Effector memory CD4-positive, alpha-beta T cell (primary cell): ENCODE data around the gene CHST7.

ENCODE experiments used
- DNase-seq, 3 donors: peaks; one replicate each; pipeline ENCODE4 v3.0.0-alpha.2; 2020
- H3K27ac ChIP-seq: 2 replicates; pipeline ENCODE4 v1.7.0; 2013; ENCODE audit warnings: mild to moderate bottlenecking, low read length, moderate library complexity; ENCODE audit not compliant: insufficient read depth, poor library complexity, severe bottlenecking
- H3K27me3 ChIP-seq: replicated peaks from 2 replicates; pipeline ENCODE4 v1.7.0; 2013; ENCODE audit warnings: mild to moderate bottlenecking, low read length; ENCODE audit not compliant: insufficient read depth, control insufficient read depth, poor library complexity, severe bottlenecking
- H3K36me3 ChIP-seq: 2 replicates; pipeline ENCODE4 v1.7.0; 2013; ENCODE audit warnings: mild to moderate bottlenecking, low read length, moderate library complexity; ENCODE audit not compliant: control insufficient read depth, insufficient read depth
- H3K4me1 ChIP-seq: 2 replicates; pipeline ENCODE4 v1.7.0; 2013; ENCODE audit warnings: low read length, mild to moderate bottlenecking; ENCODE audit not compliant: control insufficient read depth, insufficient read depth, poor library complexity, severe bottlenecking
- H3K4me3 ChIP-seq: 2 replicates; pipeline ENCODE4 v1.7.0; 2013; ENCODE audit warnings: low read length, low read depth, mild to moderate bottlenecking; ENCODE audit not compliant: insufficient read depth, poor library complexity, severe bottlenecking
- H3K9me3 ChIP-seq: 2 replicates; pipeline ENCODE4 v1.7.0; 2013; ENCODE audit warnings: mild to moderate bottlenecking, low read length, moderate library complexity; ENCODE audit not compliant: control insufficient read depth

Gene CHST7

DNA sequence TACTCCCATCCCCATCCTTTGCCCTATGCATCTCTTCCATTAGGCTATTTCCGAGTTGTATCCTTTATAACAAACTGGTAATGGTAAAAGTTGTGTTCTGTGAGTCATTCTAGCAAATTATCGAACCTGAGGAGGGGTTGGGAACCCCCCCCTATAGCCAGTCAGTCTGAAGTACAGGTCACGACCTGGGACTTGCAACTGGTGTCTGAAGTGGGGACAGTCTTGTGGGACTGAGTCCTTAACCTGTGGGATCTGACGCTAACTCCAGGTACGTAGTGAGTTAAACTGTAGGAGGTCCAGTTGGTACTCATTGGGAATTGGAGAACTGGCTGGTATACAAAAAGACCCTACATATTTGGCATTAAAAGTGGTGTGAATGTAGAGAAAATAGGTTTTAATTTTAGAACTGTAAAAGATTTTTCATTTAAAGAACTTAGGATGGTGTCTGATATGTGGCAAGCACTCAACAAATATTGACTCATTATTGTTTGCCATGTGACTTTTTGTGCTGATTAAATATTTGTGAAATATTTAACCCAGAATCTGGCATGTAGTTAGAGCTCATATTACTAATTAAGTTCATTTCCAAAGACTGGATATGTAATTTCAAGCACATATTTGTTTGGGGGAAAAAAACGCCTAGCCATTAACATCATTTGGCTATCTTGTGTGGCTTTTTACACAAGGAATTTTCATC lies 50.7 kb downstream of the CHST7 start:
- no peaks in the 10 kb centered on the region for H3K27me3 ChIP-seq
- no peak overlapping the region for H3K4me3 ChIP-seq
- no peaks in the 10 kb centered on the region for H3K9me3 ChIP-seq
- DNase-seq, result no peak
- H3K27ac ChIP-seq, result no peak overlapping the region
- peaks cover 9% of the 10 kb centered on the region for H3K4me1 ChIP-seq
- H3K36me3 ChIP-seq, result no peaks in the 10 kb centered on the region

DNA sequence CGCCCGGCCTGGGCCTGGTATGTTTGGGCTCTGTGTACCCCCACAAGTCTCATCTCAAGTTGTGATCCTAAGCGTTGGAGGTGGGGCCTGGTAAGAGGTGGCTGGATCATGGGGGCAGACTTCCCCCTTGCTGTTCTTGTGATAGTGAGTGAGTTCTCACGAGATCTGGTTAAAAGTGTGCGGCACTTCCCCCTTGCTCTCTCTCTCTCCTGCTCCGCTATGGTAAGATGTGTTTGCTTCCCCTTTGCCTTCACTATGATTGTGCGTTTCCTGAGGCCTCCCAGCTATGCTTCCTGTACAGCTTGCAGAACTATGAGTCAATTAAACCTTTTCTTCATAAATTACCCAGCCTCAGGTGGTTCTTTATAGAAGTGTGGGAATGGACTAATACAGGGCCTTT lies 53.0 kb downstream of the CHST7 start:
- H3K27me3 ChIP-seq, result no peaks in the 10 kb centered on the region
- H3K4me1 ChIP-seq, result peaks cover 9% of the 10 kb centered on the region
- no peaks in the 10 kb centered on the region for H3K9me3 ChIP-seq
- H3K27ac ChIP-seq, result no peak overlapping the region
- H3K36me3 ChIP-seq, result no peaks in the 10 kb centered on the region
- DNase-seq, result no peak
- no peak overlapping the region for H3K4me3 ChIP-seq

DNA sequence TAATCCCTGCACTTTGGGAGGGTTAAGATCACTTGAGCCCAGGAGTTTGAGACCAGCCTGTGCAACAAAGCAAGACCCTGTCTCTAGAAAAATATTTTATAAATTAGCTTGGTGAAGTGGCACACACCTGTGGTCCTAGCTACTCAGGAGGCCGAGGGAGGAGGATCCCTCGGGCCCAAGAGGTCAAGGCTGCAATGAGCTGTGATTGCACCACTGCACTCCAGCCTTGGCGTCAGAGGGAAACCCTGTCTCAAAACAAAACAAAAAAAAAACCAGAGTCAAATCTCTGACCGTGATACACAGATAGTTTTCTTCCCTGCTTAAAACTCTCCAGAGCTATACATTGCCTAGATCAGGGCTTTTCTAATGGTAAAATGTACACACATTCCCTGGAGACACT lies 53.5 kb downstream of the CHST7 start:
- no peaks in the 10 kb centered on the region for H3K36me3 ChIP-seq
- H3K27ac ChIP-seq, result no peak overlapping the region
- DNase-seq, result no peak
- H3K9me3 ChIP-seq, result no peaks in the 10 kb centered on the region
- H3K27me3 ChIP-seq, result no peaks in the 10 kb centered on the region
- peaks cover 9% of the 10 kb centered on the region for H3K4me1 ChIP-seq
- H3K4me3 ChIP-seq, result no peak overlapping the region

DNA sequence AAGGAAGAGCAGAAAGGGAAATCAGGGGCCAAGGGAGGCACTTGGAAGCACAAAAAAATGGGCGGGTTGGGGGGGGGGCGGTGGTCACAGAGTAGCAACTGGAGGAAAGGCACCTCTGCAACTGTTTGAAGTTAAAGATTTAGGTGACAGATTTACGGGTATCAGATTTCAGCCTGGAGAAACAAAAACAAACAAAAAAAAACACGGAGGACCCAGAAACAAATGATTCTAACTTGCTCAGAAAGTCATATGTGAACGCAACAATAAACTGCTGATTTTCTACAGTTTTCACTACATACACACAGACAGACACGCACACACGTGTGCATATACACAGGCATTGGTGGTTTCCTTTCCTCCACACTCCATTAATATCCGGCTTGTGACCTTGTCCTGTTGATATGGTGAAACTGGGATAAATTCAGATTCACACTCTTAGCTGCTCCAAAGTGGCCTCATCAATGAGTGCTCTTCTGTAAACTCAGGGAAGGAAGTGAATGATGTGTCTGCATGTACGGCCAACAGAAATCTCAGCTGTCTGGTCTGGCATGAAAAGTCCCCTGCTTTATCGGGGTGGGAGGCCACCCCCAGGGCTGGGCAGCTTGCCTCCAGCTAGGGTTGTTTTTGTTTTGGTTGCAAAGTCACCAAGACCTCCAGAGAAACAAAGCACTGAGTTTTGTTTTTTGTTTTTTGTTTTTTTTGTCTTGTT lies 54.3 kb downstream of the CHST7 start:
- H3K9me3 ChIP-seq, result no peaks in the 10 kb centered on the region
- no peaks in the 10 kb centered on the region for H3K36me3 ChIP-seq
- no peak for DNase-seq
- peaks cover 9% of the 10 kb centered on the region for H3K4me1 ChIP-seq
- no peaks in the 10 kb centered on the region for H3K27me3 ChIP-seq
- no peak overlapping the region for H3K27ac ChIP-seq
- H3K4me3 ChIP-seq, result no peak overlapping the region

DNA sequence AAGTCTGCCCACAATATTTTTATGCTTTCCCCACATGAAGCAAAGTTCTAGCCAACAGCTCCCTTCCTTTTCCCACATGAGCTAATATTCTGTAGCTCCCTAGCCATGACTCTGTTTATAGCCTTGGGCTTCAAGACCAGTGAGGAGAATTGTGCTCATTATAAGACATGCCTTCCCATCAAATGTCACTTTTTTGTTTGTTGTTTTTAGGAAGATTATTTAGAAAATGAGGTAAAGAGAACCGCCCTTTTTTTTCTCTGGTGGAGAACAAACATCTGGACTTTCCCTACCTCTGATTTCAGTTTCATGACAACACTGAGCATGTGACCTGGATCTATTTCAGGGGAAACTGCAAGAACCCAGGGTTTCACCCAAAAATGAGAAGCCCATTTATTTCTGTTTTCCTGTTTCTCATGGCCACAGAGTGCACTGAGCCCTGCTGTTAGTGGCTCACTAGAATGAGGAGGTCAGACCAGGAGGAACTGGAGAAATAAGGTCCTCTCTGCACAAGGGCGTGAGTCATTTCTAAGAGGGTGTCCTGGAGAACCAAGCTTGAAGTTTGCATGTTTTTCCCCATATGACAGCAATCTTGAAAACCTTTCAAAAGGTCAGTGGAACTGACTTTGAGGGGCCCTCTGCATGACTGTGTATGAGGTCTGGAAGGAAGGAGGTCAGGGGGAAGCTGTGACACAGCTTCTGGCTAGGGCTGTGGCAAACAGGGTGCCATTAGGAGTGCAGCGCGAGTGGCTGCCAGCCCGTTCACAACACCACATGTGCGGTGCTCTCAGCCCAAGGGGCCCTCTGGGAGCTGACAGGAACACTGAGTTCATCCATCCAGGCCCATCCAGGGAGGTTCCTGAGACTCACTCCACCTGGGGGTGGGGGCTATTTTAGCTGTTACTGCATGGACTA lies 55.2 kb downstream of the CHST7 start:
- H3K27ac ChIP-seq, result no peak overlapping the region
- no peaks in the 10 kb centered on the region for H3K9me3 ChIP-seq
- DNase-seq, result no peak
- peaks cover 9% of the 10 kb centered on the region for H3K4me1 ChIP-seq
- no peaks in the 10 kb centered on the region for H3K27me3 ChIP-seq
- no peak overlapping the region for H3K4me3 ChIP-seq
- no peaks in the 10 kb centered on the region for H3K36me3 ChIP-seq

DNA sequence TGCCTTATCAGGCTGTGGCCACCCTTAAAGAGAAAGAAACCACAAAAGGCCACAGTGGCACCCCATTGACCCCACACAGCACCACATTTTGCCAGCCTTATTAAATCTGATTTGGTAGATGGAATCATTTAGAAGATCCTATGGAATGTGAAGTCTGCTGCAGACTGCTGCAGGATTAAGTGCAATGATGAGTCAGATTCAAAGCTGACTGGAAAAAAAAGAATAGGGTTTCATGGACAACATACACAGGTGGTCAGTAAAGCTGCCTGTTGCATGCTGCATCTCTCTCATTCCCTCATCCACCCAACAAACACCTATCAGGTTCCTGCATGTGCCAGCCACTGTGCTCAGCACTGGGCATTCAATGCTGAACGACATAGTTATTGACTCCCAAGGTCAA lies 56.6 kb downstream of the CHST7 start:
- no peak for DNase-seq
- H3K4me1 ChIP-seq, result peaks cover 9% of the 10 kb centered on the region

DNA sequence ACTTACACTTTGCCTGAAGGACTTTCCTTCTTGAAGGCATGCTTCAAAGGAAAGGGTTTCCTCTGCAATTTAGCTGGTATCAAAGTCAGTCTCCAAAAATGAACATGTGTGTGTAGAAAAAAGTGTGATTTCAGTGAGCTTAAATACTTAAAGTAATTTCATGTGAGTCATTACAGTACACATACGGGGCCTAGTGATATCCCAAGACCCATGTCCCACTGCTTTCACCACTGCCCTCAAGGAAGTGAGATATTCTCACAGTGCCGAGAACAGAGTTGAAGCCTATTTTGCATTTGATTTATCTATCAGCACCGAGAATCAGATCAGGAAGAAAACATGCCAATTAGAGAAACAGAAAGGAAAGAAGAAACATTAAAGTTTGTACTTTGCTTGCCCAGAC lies 61.0 kb downstream of the CHST7 start:
- no peak overlapping the region for H3K27ac ChIP-seq
- no peaks in the 10 kb centered on the region for H3K9me3 ChIP-seq
- H3K4me1 ChIP-seq, result no peaks in the 10 kb centered on the region
- H3K4me3 ChIP-seq, result no peak overlapping the region
- no peak for DNase-seq
- no peaks in the 10 kb centered on the region for H3K27me3 ChIP-seq
- H3K36me3 ChIP-seq, result no peaks in the 10 kb centered on the region

More for the DNA sequence above, 56.6 kb downstream of the CHST7 start:
- H3K4me3 ChIP-seq, result no peak overlapping the region
- H3K27ac ChIP-seq, result no peak overlapping the region
- H3K36me3 ChIP-seq, result no peaks in the 10 kb centered on the region
- H3K9me3 ChIP-seq, result no peaks in the 10 kb centered on the region
- no peaks in the 10 kb centered on the region for H3K27me3 ChIP-seq

DNA sequence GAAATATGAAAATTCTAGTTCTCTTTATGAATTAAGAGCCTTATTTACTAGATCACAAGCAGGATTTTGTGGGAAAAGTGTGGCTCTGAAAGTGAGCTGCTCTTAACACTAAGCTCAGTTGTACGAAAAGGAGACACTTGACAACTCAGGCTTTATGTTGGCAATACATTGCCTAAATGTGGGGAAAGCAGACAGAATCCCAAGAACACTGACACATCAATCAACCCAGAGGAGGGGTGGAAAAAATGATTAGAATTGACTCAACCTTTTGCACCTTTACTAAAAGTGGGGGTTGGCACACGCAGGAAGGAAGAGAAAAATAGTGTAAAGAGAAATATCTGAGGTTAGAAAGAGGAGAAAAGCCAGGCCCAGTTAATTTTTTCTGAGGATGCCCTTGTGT lies 61.6 kb downstream of the CHST7 start:
- Histone ChIP-seq H3K27me3 (no peaks in the 10 kb centered on the region), H3K4me1 (no peaks in the 10 kb centered on the region), H3K9me3 (no peaks in the 10 kb centered on the region), H3K4me3 (no peak overlapping the region), H3K36me3 (no peaks in the 10 kb centered on the region), H3K27ac (no peak overlapping the region)
- no peak for DNase-seq

DNA sequence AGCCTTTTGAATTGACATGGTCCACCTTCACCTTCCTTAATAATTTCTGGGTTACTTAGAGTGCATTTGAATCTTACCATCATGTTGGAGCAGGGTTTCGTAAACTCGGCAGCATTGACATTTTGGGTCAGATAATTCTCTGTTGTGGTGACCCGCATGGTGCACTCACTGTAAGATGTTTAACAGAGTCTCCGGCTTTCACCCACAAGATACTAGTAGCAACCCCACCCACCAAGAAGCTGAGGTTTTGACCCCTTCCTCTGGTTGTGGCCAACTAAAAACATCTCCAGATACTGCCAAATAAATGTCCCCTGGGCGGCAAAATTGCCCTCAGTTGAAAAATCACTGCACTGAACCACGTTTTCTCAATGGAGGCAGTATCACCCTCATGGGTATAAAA lies 62.7 kb downstream of the CHST7 start:
- H3K36me3 ChIP-seq, result no peaks in the 10 kb centered on the region
- no peaks in the 10 kb centered on the region for H3K4me1 ChIP-seq
- no peaks in the 10 kb centered on the region for H3K9me3 ChIP-seq
- H3K27ac ChIP-seq, result no peak overlapping the region
- no peak overlapping the region for H3K4me3 ChIP-seq
- no peaks in the 10 kb centered on the region for H3K27me3 ChIP-seq
- DNase-seq, result no peak

DNA sequence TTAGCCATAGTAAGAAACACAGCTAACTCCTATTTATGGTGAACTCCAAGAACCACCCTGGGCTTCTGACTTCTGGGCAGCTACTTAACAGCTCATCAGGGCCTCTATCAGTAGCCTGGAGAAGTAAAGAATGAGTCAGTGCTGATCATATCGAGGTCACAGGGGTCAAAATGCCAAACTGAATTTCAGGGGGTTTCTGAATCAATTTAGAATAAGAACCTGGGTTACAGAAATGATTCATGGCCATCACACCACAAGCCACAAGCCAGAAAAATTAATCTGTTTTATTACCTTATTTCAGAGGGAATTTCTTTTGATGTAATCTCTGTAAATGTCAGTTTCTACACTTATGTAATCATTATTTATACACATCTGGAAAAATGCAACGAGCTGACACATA lies 64.4 kb downstream of the CHST7 start:
- no peaks in the 10 kb centered on the region for H3K36me3 ChIP-seq
- H3K27me3 ChIP-seq, result no peaks in the 10 kb centered on the region
- H3K4me1 ChIP-seq, result no peaks in the 10 kb centered on the region
- H3K4me3 ChIP-seq, result no peak overlapping the region
- no peaks in the 10 kb centered on the region for H3K9me3 ChIP-seq
- DNase-seq, result no peak
- no peak overlapping the region for H3K27ac ChIP-seq
